AG08396 (cell line): ENCODE measurements around the gene SNRNP27.
A peak's percentile ranks its signal among the peaks of the same experiment; 100 is the strongest.
"Not testable (repeated sequence)": the region's sequence is repeated elsewhere in the genome, so short reads cannot be mapped to it uniquely, and the experiment has no call there.

Experiments used
- DNase-seq: peaks from one replicate; pipeline ENCODE4 v3.0.0; 2012; ENCODE audit warnings: low spot score, mixed read lengths

SNRNP27 gene

GRCh38 chr2:69946351-69947324 lies 52.9 kb downstream of the SNRNP27 start:
- peak; percentile 71 for DNase-seq

GRCh38 chr2:69947325-69947931 lies 53.7 kb downstream of the SNRNP27 start:
- no peak for DNase-seq

- DNase-seq = no peak
Observed at GRCh38 chr2:69948032-69948962, 54.5 kb downstream of the SNRNP27 start.

GRCh38 chr2:69948963-69949645 lies 55.3 kb downstream of the SNRNP27 start:
- DNase-seq = no peak

GRCh38 chr2:69950241-69950640 lies 56.5 kb downstream of the SNRNP27 start:
- no peak for DNase-seq

GRCh38 chr2:69950671-69951070 lies 56.9 kb downstream of the SNRNP27 start:
- DNase-seq = not testable (repeated sequence)

- DNase-seq = no peak
Observed at GRCh38 chr2:69952336-69953115, 58.8 kb downstream of the SNRNP27 start.

GRCh38 chr2:69954084-69954483 lies 60.3 kb downstream of the SNRNP27 start:
- no peak for DNase-seq
